Endothelial cell of umbilical vein (primary cell): Measurements from ENCODE around the gene SHROOM2. TPM values are rescaled to one million over a fixed set of nuclear protein-coding genes. Genes with fewer than 3 reads are reported as not detected.

Source experiments
- BruUV-seq: library from RNA; stranded (reverse); fragments of 400-500 nt; replicated peaks from 2 replicates; lab custom pipeline; 2021; lab: Mats Ljungman, UMichigan
- CTCF ChIA-PET: fragments of 300-600, 350-600 bp; sonication (Branson Sonifier 250); formaldehyde crosslinking; loops from one replicate; lab custom pipeline; 2021; ENCODE audit warnings: antibody characterized with exemption, inconsistent platforms; lab: Charles Lee
- POLR2A ChIA-PET: fragments of 300-600, 350-600 bp; sonication (Branson Sonifier 250); formaldehyde crosslinking; loops from one replicate; lab custom pipeline; 2021; ENCODE audit warnings: antibody characterized with exemption, inconsistent platforms; lab: Charles Lee
- DNase-seq: peaks from one replicate; pipeline ENCODE4 v3.0.0-alpha.2; 2011; ENCODE audit warnings: low read depth, low spot score
- FAIRE-seq: peaks from 2 replicates; lab custom pipeline; 2011; peaks lifted over from hg19 to GRCh38; lab: Jason Lieb, UNC
- H2AFZ ChIP-seq: 2 replicates; pipeline ENCODE4 v1.6.0; 2012; ENCODE audit warnings: low read depth, low read length, control low read depth, inconsistent platforms
- H3K27ac ChIP-seq: 2 replicates; pipeline ENCODE4 v1.5.1; 2011; ENCODE audit warnings: low read depth, mild to moderate bottlenecking, control low read depth, low read length, moderate library complexity; ENCODE audit not compliant: insufficient read depth
- H3K27me3 ChIP-seq, 2 experiments: 2 replicates each; pipeline versions ENCODE4 v1.6.0 to v1.6.1; 2011; ENCODE audit warnings: low read length in 2 of 2, mixed read lengths in 1 of 2; ENCODE audit not compliant: control insufficient read depth in 2 of 2, insufficient read depth in 2 of 2
- H3K36me3 ChIP-seq, 2 experiments: 2 replicates in 1 of 2; 3 replicates in 1 of 2; pipeline ENCODE4 v1.5.1; 2011; ENCODE audit warnings: low read length in 2 of 2, mild to moderate bottlenecking in 1 of 2, moderate library complexity in 1 of 2; ENCODE audit not compliant: control insufficient read depth in 2 of 2, insufficient read depth in 2 of 2; ENCODE audit errors: extremely low read depth in 1 of 2
- H3K4me1 ChIP-seq: 3 replicates; pipeline ENCODE4 v1.5.1; 2011; ENCODE audit warnings: mild to moderate bottlenecking, low read length; ENCODE audit not compliant: control insufficient read depth, insufficient read depth; ENCODE audit errors: extremely low read depth
- H3K4me2 ChIP-seq: 2 replicates; pipeline ENCODE4 v1.6.1; 2011; ENCODE audit warnings: low read length, control low read depth, mixed read lengths; ENCODE audit not compliant: insufficient read depth
- H3K4me3 ChIP-seq, 3 experiments: fragments of 200-600 bp in 1 of 3; sonication (generic), shearing (Covaris generic) in 1 of 3; replicated peaks in 1 of 3; 2 replicates each; pipeline ENCODE4 v1.5.1; 2011 to 2016; ENCODE audit warnings: control low read depth in 3 of 3, low read length in 3 of 3, mild to moderate bottlenecking in 2 of 3, inconsistent platforms in 1 of 3, low read depth in 1 of 3, moderate library complexity in 1 of 3; ENCODE audit not compliant: insufficient read depth in 1 of 3
- H3K79me2 ChIP-seq: 2 replicates; pipeline ENCODE4 v1.6.0; 2012; ENCODE audit warnings: low read length, inconsistent platforms; ENCODE audit not compliant: control insufficient read depth, insufficient read depth
- H3K9ac ChIP-seq: replicated peaks from 2 replicates; pipeline ENCODE3; 2011; ENCODE audit warnings: low read length, control low read depth; ENCODE audit not compliant: insufficient read depth; ENCODE audit errors: extremely low read depth
- H3K9me1 ChIP-seq: replicated peaks from 3 replicates; pipeline ENCODE4 v1.6.0; 2011; ENCODE audit warnings: mild to moderate bottlenecking, low read length; ENCODE audit not compliant: control insufficient read depth, insufficient read depth; ENCODE audit errors: extremely low read depth
- H3K9me3 ChIP-seq: replicated peaks from 2 replicates; pipeline ENCODE4 v1.5.1; 2012; ENCODE audit warnings: low read length, inconsistent platforms; ENCODE audit not compliant: control insufficient read depth, insufficient read depth
- H4K20me1 ChIP-seq: replicated peaks from 2 replicates; pipeline ENCODE3; 2011; ENCODE audit warnings: mild to moderate bottlenecking, low read length; ENCODE audit not compliant: control insufficient read depth, insufficient read depth; ENCODE audit errors: extremely low read depth
- EZH2 ChIP-seq: IDR thresholded peaks from 2 replicates; pipeline ENCODE4 v1.6.1; 2012; ENCODE audit warnings: borderline replicate concordance, low read depth, mild to moderate bottlenecking, moderate library complexity, low read length, inconsistent platforms; ENCODE audit not compliant: severe bottlenecking
- FOS ChIP-seq: IDR thresholded peaks from 2 replicates; pipeline ENCODE4 v1.6.1; 2011; ENCODE audit warnings: mild to moderate bottlenecking, low read length, moderate library complexity, borderline replicate concordance; ENCODE audit not compliant: insufficient read depth
- GATA2 ChIP-seq: IDR thresholded peaks from 2 replicates; pipeline ENCODE4 v1.7.0; 2011; ENCODE audit warnings: low read depth, mild to moderate bottlenecking, moderate library complexity, mixed read lengths, low read length; ENCODE audit not compliant: insufficient read length, insufficient read depth
- JUN ChIP-seq: IDR thresholded peaks from 2 replicates; pipeline ENCODE4 v1.6.1; 2011; ENCODE audit warnings: borderline replicate concordance, low read depth; ENCODE audit not compliant: insufficient read length, insufficient read depth
- MYC ChIP-seq: IDR thresholded peaks from one replicate; pipeline ENCODE4 v1.6.1; 2011; ENCODE audit warnings: mild to moderate bottlenecking, low read depth, low read length
- POLR2A ChIP-seq: IDR thresholded peaks from 2 replicates; pipeline ENCODE4 v1.6.1; 2012; ENCODE audit warnings: low read depth, mild to moderate bottlenecking, control low read depth, low read length
- POLR2AphosphoS5 ChIP-seq: IDR thresholded peaks from 2 replicates; pipeline ENCODE4 v1.6.1; 2012; ENCODE audit warnings: low read depth, mild to moderate bottlenecking, control low read depth, low read length, moderate library complexity; ENCODE audit not compliant: insufficient read depth
- dilution Hi-C: fragments of 300-500 bp; cut with MboI; formaldehyde crosslinking; loops from one replicate; pipeline ENCODE4 v1.15.0; 2019; ENCODE audit warnings: low sequenced_read_pairs; ENCODE audit not compliant: extremely low pct_ligation_motif_present
- intact Hi-C: fragments of 100-400 bp; cut with micrococcal nuclease; formaldehyde crosslinking; loops from one replicate; pipeline ENCODE4 v1.10.0; 2022
- polyA plus RNA-seq, 4 experiments: library from polyadenylated mRNA; depleted of rRNA in 3 of 4; stranded (reverse) in 3 of 4; unstranded in 1 of 4; fragments of >200 nt; gene quantifications; 2 replicates each; pipeline versions ENCODE4 v1.2.1 to v1.2.3, GENCODE V29; 2011 to 2012; ENCODE audit warnings: missing spikeins in 1 of 4
- total RNA-seq: library from RNA; stranded (reverse); gene quantifications from 2 replicates; pipeline ENCODE4 v1.2.3, GENCODE V29; 2021
- TF ChIP-seq, protein P1 (sequence below): IDR thresholded peaks from 2 replicates; pipeline ENCODE4 v1.6.1; 2011; ENCODE audit not compliant: insufficient read depth, insufficient read length
- TF ChIP-seq, protein P2 (sequence below), 2 donors: IDR thresholded peaks; 1 replicate in 1 of 2; 2 replicates in 1 of 2; pipeline ENCODE4 v1.5.1; 2011; ENCODE audit warnings: low read length in 2 of 2, mild to moderate bottlenecking in 2 of 2, moderate library complexity in 2 of 2, control low read depth in 1 of 2, inconsistent platforms in 1 of 2, low read depth in 1 of 2; ENCODE audit not compliant: insufficient read depth in 1 of 2; ENCODE audit errors: extremely low read depth in 1 of 2

The SHROOM2 gene
- total and polyA plus RNA-seq, 2 donors (not counting 3 experiments of a cell fraction or from before 2014, with no cell fraction given) = 3.7 to 11.8 TPM

DNA sequence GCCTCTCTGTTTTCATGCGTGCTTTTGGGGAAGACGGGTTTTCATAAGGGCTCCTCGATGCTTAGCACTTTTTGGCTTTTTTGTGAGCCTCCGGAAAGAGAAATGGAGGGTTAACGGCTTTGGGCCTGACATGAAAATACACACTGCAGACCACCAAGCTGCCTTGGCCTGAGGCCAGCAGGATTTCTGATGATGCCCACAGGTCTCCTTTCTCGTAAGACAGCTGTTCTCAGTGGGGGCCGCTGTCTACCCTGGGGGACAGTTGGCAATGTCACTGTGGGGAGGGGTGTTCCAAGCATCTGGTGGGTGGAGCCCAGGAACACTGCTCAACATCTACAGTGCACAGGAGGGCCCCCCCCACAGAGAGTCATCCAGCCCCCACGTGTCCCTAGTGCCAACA lies 151.5 kb downstream of the SHROOM2 start:
- no peaks in the 10 kb centered on the region for H3K9me3 ChIP-seq
- FAIRE-seq (no peak), DNase-seq (no peak)
- BruUV-seq = no TSS peak
- H3K36me3 ChIP-seq = peaks cover 0 to 13% of the 10 kb centered on the region in 2 experiments
- no peak overlapping the region for H2AFZ ChIP-seq
- no peak overlapping the region for H3K9ac ChIP-seq
- H3K4me2 ChIP-seq = no peak overlapping the region
- TF ChIP-seq EZH2 (no peak), FOS (no peak), GATA2 (no peak), MYC (no peak), POLR2AphosphoS5 (no peak), JUN (no peak), POLR2A (no peak)
- TF ChIP-seq, protein P1, sequence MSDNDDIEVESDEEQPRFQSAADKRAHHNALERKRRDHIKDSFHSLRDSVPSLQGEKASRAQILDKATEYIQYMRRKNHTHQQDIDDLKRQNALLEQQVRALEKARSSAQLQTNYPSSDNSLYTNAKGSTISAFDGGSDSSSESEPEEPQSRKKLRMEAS = no peak
- TF ChIP-seq, protein P2, sequence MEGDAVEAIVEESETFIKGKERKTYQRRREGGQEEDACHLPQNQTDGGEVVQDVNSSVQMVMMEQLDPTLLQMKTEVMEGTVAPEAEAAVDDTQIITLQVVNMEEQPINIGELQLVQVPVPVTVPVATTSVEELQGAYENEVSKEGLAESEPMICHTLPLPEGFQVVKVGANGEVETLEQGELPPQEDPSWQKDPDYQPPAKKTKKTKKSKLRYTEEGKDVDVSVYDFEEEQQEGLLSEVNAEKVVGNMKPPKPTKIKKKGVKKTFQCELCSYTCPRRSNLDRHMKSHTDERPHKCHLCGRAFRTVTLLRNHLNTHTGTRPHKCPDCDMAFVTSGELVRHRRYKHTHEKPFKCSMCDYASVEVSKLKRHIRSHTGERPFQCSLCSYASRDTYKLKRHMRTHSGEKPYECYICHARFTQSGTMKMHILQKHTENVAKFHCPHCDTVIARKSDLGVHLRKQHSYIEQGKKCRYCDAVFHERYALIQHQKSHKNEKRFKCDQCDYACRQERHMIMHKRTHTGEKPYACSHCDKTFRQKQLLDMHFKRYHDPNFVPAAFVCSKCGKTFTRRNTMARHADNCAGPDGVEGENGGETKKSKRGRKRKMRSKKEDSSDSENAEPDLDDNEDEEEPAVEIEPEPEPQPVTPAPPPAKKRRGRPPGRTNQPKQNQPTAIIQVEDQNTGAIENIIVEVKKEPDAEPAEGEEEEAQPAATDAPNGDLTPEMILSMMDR (IDR thresholded peaks at IDR 0.05; ENCODE audit: extremely low read depth in 1 of 2, insufficient read depth in 1 of 2, low read depth in 1 of 2, low read length in 2 of 2) = no peak
- H3K9me1 ChIP-seq = no peaks in the 10 kb centered on the region
- POLR2A ChIA-PET = no interaction called here
- H4K20me1 ChIP-seq = no peaks in the 10 kb centered on the region
- dilution Hi-C loops (no loop called here), intact Hi-C loops (no loop called here)
- H3K4me3 ChIP-seq = no peak overlapping the region
- H3K27ac ChIP-seq = no peak overlapping the region
- CTCF ChIA-PET = no interaction called here
- no peaks in the 10 kb centered on the region for H3K27me3 ChIP-seq
- peaks cover 13% of the 10 kb centered on the region for H3K4me1 ChIP-seq
- H3K79me2 ChIP-seq = no peaks in the 10 kb centered on the region
